ENCODE data around the gene SCAF1. TPM values are rescaled to one million over a fixed set of nuclear protein-coding genes. Genes with fewer than 3 reads are reported as not detected.

Gene SCAF1
- total RNA-seq, 1 experiment from 2014 or later: 22.7 TPM

- H3K36me3 ChIP-seq: peaks cover 67% of the 10 kb centered on the region
- no peaks in the 10 kb centered on the region for H3K27me3 ChIP-seq
- no peak for DNase-seq
- H3K4me3 ChIP-seq: no peak overlapping the region
- no peaks in the 10 kb centered on the region for H3K9me3 ChIP-seq
Observed at GRCh38 chr19:49684983-49685553, 43.1 kb downstream of the SCAF1 start.

- DNase-seq: no peak
- peaks cover 60% of the 10 kb centered on the region for H3K36me3 ChIP-seq
Observed at GRCh38 chr19:49685845-49686332, 43.9 kb downstream of the SCAF1 start.

GRCh38 chr19:49686503-49687088 is 44.6 kb downstream of the SCAF1 start:
- DNase-seq: no peak
- H3K4me3 ChIP-seq: no peak overlapping the region
- peaks cover 53% of the 10 kb centered on the region for H3K36me3 ChIP-seq
- no peaks in the 10 kb centered on the region for H3K27me3 ChIP-seq
- H3K9me3 ChIP-seq: no peaks in the 10 kb centered on the region

More at GRCh38 chr19:49685845-49686332, 43.9 kb downstream of the SCAF1 start:
- Histone ChIP-seq H3K27me3 (no peaks in the 10 kb centered on the region), H3K9me3 (no peaks in the 10 kb centered on the region), H3K4me3 (no peak overlapping the region)

GRCh38 chr19:49687150-49687549 is 45.1 kb downstream of the SCAF1 start:
- Histone ChIP-seq H3K4me3 (no peak overlapping the region), H3K27me3 (no peaks in the 10 kb centered on the region), H3K36me3 (peaks cover 48% of the 10 kb centered on the region), H3K9me3 (no peaks in the 10 kb centered on the region)
- no peak for DNase-seq

DNA sequence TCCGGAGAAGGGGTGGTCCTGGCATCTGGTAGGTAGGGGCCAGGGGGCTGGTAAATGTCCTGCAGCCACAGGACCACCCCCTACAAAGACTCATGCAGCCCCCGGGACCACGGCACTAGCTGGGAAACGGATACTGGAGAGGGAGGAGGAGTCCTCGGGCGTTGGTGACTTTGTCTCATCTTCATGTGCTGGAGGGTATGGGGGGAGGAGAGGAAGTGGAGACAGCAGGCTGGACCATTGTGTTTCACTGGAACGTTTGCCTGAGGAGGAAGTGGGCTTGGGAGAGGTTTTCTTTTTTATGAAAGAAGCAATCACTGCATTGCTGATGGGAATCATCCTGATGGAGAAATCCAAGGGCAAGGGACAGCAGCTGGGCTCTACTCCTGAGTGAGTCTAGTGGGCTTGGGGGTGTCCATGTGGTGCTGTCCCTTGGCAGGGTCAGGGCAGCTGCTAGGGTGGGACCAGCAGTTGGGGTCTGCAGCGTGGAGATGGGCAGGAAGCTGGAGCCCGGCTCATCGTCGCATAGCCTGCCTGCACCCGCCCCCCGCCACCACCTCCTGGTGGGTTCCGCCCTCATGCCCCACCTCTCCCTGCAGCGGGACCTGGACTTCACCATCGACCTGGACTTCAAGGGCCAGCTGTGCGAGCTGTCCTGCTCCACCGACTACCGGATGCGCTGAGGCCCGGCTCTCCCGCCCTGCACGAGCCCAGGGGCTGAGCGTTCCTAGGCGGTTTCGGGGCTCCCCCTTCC is 45.7 kb downstream of the SCAF1 start:
- no peak for DNase-seq
- Histone ChIP-seq H3K36me3 (peaks cover 42% of the 10 kb centered on the region), H3K27me3 (no peaks in the 10 kb centered on the region), H3K9me3 (no peaks in the 10 kb centered on the region), H3K4me3 (no peak overlapping the region)

DNA sequence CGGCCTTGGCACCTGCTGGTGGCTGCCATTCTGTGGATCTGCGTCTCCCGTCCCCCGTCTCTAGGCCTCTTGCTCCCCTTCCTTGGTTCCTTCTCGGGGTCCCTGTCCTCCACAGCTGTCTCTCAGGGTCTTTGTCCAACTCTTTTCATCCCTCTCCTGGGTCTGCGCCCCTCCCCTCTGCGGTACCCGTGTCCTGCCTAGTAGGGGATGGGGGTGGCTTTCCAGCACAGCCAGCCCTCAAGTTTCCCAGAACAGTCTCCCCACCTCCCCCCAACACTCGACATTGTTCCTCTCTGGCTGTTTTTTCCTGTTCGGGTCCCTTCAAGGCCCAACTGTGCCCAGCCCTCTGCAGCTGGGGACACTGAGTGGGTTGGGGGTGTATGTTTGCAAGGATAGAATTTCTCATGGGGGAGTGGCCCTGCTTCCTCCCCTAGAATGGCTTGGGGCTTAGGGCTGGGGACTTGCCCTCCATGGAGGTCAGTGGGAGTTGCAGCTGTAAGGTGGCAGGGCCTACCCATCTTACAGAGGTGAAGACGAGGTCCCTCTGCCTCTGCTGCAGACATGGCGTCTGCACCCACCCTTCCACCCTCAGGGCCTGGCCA is 46.6 kb downstream of the SCAF1 start:
- Histone ChIP-seq H3K4me3 (no peak overlapping the region), H3K36me3 (peaks cover 33% of the 10 kb centered on the region), H3K27me3 (no peaks in the 10 kb centered on the region), H3K9me3 (no peaks in the 10 kb centered on the region)
- no peak for DNase-seq

DNA sequence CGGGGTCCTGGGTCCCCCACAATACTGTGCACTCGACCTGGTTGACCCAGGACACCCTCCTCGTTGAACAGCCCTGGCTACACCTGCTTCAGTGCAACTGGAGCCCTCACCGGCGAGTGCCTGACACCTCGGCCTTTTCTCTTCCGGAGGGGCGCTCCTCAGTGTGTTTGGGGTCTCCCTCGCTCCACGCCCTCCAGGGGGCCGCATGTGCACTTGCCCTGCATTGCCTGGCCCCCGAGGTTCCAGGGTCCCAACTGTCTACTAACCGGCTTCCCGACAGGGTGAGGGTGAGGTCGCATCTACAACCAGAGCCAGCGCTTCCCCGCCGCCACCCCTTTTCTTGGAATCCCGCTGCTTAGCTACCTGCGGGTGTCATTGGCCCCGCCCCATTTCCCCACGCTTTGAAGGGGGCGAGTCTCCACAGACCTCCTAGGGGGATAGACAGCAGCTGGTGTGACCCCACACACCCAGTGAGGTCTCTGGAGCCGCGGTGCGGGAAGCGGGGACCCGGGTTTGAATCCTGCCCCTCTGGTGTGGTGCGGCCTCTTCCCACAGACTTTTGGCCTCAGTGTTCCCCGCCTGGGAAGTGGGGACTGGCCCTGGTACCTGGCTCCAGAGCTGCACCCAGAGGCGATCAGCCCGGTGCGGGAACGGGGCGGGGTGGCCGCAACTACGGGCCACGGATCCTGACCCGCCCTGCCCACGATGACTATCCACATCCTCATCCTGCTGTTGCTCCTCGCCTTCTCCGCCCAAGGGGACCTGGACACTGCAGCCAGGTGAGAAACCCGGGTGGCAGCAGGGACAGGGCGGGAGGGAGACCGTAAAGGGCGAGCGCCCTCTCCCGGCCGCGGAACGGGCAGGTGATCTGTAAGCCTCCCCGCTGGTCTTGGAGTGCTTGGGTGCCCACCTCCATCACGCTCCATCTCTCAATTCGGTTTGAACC is 47.4 kb downstream of the SCAF1 start, which contains the start of gene ADM5:
Gene ADM5 (plus strand): TSS at position 462 of the 946 bp plus-strand sequence. CDS start 244 bp downstream, at position 706.
- H3K36me3 ChIP-seq: peaks cover 25% of the 10 kb centered on the region
- no peaks in the 10 kb centered on the region for H3K27me3 ChIP-seq
- no peak within 1 kb of the TSS for H3K4me3 ChIP-seq
- no peak for DNase-seq
- H3K9me3 ChIP-seq: no peaks in the 10 kb centered on the region

GRCh38 chr19:49690079-49690655 is 48.2 kb downstream of the SCAF1 start:
- Histone ChIP-seq H3K9me3 (no peaks in the 10 kb centered on the region), H3K27me3 (no peaks in the 10 kb centered on the region), H3K36me3 (peaks cover 18% of the 10 kb centered on the region), H3K4me3 (no peak overlapping the region)
- DNase-seq: no peak

GRCh38 chr19:49690656-49691242 is 48.7 kb downstream of the SCAF1 start, which contains the start of gene CPT1C:
CPT1C (plus strand) TSS chr19:49691116; CDS start chr19:49692253, 1,137 bp downstream.
- no peak for DNase-seq
- H3K27me3 ChIP-seq: no peaks in the 10 kb centered on the region

GRCh38 chr19:49691243-49692146 is 49.5 kb downstream of the SCAF1 start:
- H3K27me3 ChIP-seq: no peaks in the 10 kb centered on the region
- H3K4me3 ChIP-seq: no peak overlapping the region
- H3K9me3 ChIP-seq: no peaks in the 10 kb centered on the region
- H3K36me3 ChIP-seq: peaks cover 6% of the 10 kb centered on the region
- no peak for DNase-seq

More at GRCh38 chr19:49690656-49691242, 48.7 kb downstream of the SCAF1 start, which contains the start of gene CPT1C:
- Histone ChIP-seq H3K4me3 (no peak within 1 kb of the TSS), H3K36me3 (peaks cover 14% of the 10 kb centered on the region), H3K9me3 (no peaks in the 10 kb centered on the region)

DNA sequence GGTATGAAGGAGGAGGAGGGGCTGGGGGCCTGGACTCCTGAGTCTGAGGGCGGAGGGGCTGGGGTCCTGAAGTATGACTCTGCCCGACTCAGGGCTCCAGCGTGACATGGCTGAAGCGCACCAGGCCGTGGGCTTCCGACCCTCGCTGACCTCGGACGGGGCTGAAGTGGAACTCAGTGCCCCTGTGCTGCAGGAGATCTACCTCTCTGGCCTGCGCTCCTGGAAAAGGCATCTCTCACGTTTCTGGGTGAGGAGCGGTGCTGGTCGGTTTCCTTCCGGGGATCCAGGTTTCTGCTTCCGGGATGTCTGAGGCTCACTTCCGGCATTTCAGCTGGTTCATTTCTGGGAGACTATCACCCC is 50.1 kb downstream of the SCAF1 start:
- Histone ChIP-seq H3K9me3 (no peaks in the 10 kb centered on the region), H3K36me3 (peaks cover 6% of the 10 kb centered on the region), H3K27me3 (no peaks in the 10 kb centered on the region), H3K4me3 (no peak overlapping the region)
- DNase-seq: no peak

DNA sequence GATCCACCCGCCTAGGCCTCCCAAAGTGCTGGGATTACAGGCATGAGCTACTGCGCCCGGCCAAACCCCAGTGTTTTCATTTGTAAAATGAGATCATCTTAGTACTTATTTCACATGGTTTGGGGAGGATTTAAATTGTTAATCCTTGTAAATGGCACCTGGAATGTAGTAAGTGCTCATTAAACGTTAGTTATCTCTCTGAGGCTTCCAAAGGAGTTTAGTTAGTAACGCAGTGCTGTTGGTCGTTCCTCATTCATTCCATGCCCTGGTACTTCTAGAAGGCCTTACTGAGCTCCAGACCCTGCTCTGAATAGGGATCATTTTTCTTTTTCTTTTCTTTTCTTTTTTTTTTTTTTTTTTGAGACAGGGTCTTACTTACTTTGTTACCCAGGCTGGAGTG is 54.1 kb downstream of the SCAF1 start:
- H3K36me3 ChIP-seq: no peaks in the 10 kb centered on the region
- no peak for DNase-seq
- no peaks in the 10 kb centered on the region for H3K9me3 ChIP-seq
- no peak overlapping the region for H3K4me3 ChIP-seq
- H3K27me3 ChIP-seq: no peaks in the 10 kb centered on the region; the same call in 1 of the 2 replicates

DNA sequence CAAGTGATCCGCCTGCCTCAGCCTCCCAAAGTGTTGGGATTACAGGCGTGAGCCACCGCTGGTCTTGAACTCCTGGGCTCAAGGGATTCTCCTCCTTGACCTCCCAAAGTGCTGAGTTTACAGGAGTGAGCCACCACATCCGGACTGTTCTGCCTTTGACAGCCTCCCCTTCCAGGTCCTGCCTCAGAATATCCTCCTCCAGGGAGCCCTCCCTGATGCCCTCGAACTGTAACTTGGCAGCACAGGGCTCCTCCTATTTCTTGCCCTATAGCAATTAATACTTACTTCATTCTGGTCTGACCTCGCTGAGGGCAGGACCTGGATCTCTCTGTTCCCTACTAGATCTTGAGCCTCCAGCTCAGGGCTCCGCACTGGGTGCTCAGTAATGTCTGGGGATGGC is 54.9 kb downstream of the SCAF1 start:
- Histone ChIP-seq H3K4me3 (no peak overlapping the region), H3K27me3 (peaks cover 4% of the 10 kb centered on the region)
- no peak for DNase-seq

DNA sequence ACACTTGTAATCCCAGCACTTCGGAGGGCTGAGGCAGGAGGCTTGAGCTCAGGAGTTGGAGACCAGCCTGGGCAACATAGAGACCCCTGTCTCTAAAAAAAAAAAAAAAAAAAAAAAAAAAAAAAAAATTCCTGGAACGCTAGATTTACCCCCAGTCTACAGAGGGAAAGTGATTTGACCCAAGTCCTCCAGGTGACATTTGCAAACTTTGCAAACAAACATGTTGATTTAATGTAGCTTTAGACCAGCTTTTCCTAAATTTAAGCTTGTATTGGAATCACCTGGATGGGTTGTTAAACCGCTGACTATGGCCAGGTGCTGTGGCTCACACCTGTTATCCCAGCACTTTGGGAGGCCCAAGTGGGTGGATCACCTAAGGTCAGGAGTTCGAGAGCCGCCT is 57.4 kb downstream of the SCAF1 start:
- Histone ChIP-seq H3K27me3 (peaks cover 4% of the 10 kb centered on the region), H3K36me3 (no peaks in the 10 kb centered on the region), H3K4me3 (no peak overlapping the region), H3K9me3 (no peaks in the 10 kb centered on the region)
- DNase-seq: no peak

More for the DNA sequence above, 54.9 kb downstream of the SCAF1 start:
- Histone ChIP-seq H3K36me3 (no peaks in the 10 kb centered on the region), H3K9me3 (no peaks in the 10 kb centered on the region)

GRCh38 chr19:49700563-49700962 is 58.6 kb downstream of the SCAF1 start:
- Histone ChIP-seq H3K9me3 (no peaks in the 10 kb centered on the region), H3K4me3 (no peak overlapping the region), H3K27me3 (peaks cover 4% of the 10 kb centered on the region), H3K36me3 (no peaks in the 10 kb centered on the region)
- DNase-seq: no peak
